HL-60/S4 treated with phorbol 12-myristate 13-acetate at 8.2 ng/mL for 4 days and 3 days (cell line): Measurements from ENCODE around the gene RABGEF1.
"Not testable (repeated sequence)": the region's sequence is repeated elsewhere in the genome, so short reads cannot be mapped to it uniquely, and the experiment has no call there.

Source experiments
- in situ Hi-C: fragments of 300-500 bp; cut with MboI; formaldehyde crosslinking; loops from 2 replicates; pipeline ENCODE4 v1.15.0; 2022; ENCODE audit warnings: low sequenced_read_pairs

Gene RABGEF1

DNA sequence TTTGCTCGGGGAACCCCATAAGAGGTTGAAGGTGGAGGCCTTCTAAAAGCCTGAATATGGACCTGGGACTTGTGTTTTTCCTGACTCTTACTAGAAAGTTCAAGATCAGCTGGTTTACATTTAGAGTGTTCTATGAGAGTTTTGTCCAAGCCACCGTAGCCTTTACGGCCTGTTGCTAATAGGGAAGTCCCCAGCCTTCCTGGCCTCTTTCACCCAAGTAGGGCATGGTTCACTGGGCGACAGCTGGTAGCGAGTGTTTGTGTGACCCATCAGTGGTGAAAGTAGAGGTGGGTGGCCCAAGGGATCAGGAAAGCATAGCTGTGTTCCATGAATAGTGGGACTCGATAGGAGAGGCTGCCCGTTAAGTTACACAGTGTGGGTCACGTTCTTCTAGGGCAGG, 60.1 kb downstream of the RABGEF1 start:
- in situ Hi-C loops: no loop called here

GRCh38 chr7:66804001-66804400, 63.5 kb downstream of the RABGEF1 start:
- in situ Hi-C loops: no loop called here

DNA sequence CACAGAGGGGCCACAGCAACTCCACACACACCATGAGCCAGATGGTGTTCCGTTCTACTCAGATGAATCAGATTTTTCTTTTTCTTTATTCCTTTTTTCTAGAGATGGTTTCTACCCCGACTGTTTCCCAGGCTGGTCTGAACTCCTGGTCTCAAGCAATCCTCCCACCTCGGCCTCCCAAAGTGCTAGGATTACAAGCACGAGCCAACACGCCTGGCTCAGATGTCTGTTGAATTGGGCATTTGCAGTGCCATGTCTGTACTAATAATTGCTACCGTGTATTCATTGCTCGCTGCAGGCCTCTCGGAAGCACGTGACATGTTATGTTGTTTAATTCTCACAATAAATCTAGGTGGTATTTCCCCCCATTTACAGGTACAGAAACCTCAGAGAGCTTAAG, 67.2 kb downstream of the RABGEF1 start:
- in situ Hi-C loops: no loop called here

- in situ Hi-C loops: no loop called here
These were observed 70.2 kb downstream of the RABGEF1 start for GRCh38 chr7:66810716-66811115.

- in situ Hi-C loops: not testable (repeated sequence)
These were observed 74.8 kb downstream of the RABGEF1 start for GRCh38 chr7:66815186-66815875.

DNA sequence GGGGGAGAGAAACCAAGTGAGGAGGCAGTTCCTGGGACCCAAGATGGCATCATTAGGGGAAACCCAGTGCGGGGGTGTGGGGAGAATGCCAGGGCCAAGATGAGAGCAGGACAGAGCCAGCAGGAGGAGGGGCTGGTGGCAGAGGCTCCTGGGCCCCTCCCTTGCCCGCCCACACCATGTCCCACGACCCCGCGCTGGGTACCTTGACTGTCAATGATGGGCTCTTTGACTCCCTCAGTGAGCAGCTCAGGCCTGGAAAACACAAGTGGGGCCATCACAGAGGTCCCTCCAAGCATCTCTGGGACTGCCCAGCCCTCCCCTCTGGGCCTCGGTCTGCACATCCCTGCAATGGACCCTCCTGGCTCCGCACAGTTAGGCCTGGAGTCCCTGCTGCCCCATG, 75.4 kb downstream of the RABGEF1 start:
- in situ Hi-C loops: no loop called here

GRCh38 chr7:66816658-66817057, 76.1 kb downstream of the RABGEF1 start:
- in situ Hi-C loops: not testable (repeated sequence)

DNA sequence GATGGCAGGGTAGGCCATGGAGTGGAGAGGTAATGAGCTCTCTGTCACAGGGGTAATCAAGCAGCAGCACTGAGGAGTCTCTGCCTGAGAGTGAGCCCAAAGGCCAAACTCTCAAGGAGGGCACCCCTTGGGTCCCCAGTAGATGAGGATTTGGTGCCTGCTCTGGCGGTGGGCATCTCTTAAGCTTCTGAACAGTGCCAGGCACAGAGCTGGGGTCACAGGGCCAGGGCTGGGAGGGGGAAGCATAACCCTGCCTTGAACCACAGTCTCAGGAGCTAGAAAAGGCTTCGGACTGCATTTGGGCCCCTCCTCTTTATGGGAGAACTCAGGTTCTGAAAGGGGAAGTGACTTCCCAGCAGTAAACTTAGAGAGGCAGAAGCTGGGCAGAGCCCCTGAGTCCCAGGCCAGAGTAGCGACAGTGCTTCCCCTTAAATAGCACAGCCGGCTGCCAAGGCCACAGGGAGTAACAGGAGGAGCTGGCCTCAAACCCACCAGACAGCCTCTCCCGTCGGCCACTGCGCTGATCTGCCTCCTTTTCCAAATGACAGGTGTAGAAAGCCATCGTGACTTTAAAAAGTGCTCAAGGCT, 76.8 kb downstream of the RABGEF1 start:
- in situ Hi-C loops: not testable (repeated sequence)

DNA sequence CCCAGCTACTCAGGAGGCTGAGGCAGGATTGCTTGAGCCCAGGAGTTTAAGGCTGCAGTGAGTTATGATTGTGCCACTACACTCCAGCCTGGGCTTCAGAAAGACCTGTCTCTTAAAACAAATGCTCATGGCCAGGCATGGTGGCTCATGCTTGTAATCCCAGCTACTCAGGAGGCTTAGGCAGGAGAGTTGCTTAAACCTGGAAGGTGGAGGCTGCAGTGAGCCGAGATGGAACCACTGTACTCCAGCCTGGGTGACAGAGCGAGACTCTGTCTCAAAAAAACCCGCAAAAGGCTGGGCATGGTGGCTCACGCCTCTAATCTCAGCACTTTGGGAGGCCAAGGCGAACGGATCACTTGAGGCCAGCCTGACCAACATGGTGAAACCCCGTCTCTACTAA, 77.4 kb downstream of the RABGEF1 start:
- in situ Hi-C loops: not testable (repeated sequence)

- in situ Hi-C loops: no loop called here
These were observed 83.5 kb downstream of the RABGEF1 start for GRCh38 chr7:66824041-66824440.

- in situ Hi-C loops: not testable (repeated sequence)
These were observed 85.0 kb downstream of the RABGEF1 start for GRCh38 chr7:66825538-66825937.

DNA sequence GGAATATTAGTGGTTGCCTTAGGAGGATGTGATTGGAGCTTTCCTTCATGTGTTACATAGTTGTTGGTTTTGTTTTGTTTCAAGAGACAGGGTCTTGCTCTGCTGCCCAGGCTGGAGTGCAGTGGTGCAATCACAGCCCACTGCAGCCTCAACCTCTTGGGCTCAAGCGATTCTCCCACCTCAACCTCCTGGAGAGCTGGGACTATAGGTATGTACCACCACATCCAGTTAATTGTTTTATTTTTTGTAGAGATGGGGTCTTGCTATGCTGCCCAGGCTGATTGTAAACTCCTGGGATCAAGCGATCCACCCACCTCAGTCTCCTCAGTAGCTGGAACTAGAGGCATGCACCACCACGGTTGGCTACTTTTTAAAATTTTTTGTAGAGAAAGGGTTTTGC, 86.1 kb downstream of the RABGEF1 start:
- in situ Hi-C loops: no loop called here

GRCh38 chr7:66830976-66831375, 90.4 kb downstream of the RABGEF1 start:
- in situ Hi-C loops: not testable (repeated sequence)

GRCh38 chr7:66832531-66833351, 92.2 kb downstream of the RABGEF1 start:
- in situ Hi-C loops: no loop called here

- in situ Hi-C loops: no loop called here
These were observed 96.5 kb downstream of the RABGEF1 start for GRCh38 chr7:66837007-66837406.

- in situ Hi-C loops: no loop called here
These were observed 97.1 kb downstream of the RABGEF1 start for GRCh38 chr7:66837661-66838060.

DNA sequence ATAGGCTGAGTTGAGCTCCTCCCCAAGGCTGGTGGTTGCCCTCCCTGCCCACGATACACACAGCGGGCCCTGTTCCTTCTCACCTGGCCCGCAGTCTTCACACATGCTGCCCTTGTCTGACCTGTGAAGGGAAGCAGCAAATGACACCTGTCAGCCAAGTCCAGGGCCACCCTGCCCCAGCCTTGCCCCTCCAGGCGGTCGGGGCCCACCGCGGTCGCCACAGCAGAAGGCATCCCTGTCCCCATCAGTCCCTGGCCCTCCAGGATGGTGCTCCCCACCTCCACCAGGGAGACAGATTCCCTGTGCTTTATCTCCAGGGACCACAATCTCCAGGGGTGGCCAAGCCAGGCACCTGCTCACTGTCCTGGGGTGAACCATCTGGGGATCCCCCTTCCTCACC, 99.3 kb downstream of the RABGEF1 start:
- in situ Hi-C loops: no loop called here

DNA sequence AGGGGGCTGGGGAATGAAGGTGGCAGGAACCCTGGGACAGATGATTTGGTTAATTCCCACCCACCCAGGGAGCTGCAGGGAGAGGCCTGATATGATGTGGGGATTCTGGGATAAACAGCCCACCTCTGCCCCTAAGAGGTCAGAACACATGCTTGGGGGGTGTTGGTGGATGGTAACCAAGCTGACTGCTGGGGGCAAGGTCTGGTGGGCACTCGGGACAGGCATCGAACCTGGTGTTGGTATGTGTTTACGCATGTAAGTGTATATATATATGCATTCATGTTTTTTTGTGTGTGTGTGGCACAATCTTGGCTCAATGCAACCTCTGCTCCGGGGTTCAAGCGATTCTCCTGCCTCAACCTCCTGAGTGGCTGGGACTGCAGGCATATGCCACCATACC, 99.8 kb downstream of the RABGEF1 start:
- in situ Hi-C loops: no loop called here

- in situ Hi-C loops: no loop called here
These were observed 101.4 kb downstream of the RABGEF1 start for GRCh38 chr7:66841898-66842297.

DNA sequence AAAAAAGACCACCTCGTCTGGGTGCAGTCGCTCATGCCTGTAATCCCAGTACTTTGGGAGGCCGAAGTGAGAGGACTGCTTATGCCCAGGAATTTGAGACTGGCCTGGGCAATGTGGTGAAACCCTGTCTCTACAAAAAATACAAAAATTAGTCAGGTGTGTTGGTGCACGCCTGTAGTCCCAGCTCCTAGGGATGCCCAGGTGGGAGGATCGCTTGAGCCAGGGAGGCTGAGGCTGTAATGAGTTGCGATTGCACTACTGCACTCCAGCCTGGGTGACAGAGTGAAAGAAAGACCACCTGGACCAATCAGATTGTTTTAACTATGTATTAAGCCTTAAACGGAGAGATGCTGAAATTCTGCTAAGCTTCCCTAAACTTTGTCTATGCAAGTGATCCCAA, 103.0 kb downstream of the RABGEF1 start:
- in situ Hi-C loops: not testable (repeated sequence)

- in situ Hi-C loops: no loop called here
These were observed 104.2 kb downstream of the RABGEF1 start for GRCh38 chr7:66844552-66845378.
